Smooth muscle cell (in vitro differentiated cells): ENCODE measurements around the gene TEAD2. TPM values are rescaled to one million over a fixed set of nuclear protein-coding genes. Genes with fewer than 3 reads are reported as not detected.

Experiments
- DNase-seq: peaks from one replicate; lab custom pipeline; 2025; ENCODE audit not compliant: unreplicated experiment; lab: John Stamatoyannopoulos, UW
- H2AFZ ChIP-seq: fragments of 200-600 bp; sonication (generic); 2 replicates; pipeline ENCODE4 v1.6.0; 2016; ENCODE audit warnings: antibody characterized with exemption, low read depth, mild to moderate bottlenecking
- H3F3A ChIP-seq: fragments of 200-600 bp; sonication (generic); 2 replicates; pipeline ENCODE4 v1.6.0; 2017; ENCODE audit warnings: antibody characterized with exemption, low read depth
- H3K27ac ChIP-seq: fragments of 200-600 bp; sonication (generic); 2 replicates; pipeline ENCODE4 v1.5.1; 2016; ENCODE audit warnings: low read depth, mild to moderate bottlenecking
- H3K27me3 ChIP-seq: fragments of 200-600 bp; sonication (generic); 2 replicates; pipeline ENCODE4 v1.6.1; 2016; ENCODE audit warnings: low read depth, mild to moderate bottlenecking
- H3K36me3 ChIP-seq: fragments of 200-600 bp; sonication (generic); 2 replicates; pipeline ENCODE4 v1.5.1; 2016; ENCODE audit warnings: low read depth
- H3K4me1 ChIP-seq: fragments of 200-600 bp; sonication (generic); 2 replicates; pipeline ENCODE4 v1.5.1; 2016; ENCODE audit warnings: low read depth
- H3K4me2 ChIP-seq: fragments of 200-600 bp; sonication (generic); 2 replicates; pipeline ENCODE4 v1.6.0; 2016; ENCODE audit warnings: mild to moderate bottlenecking
- H3K4me3 ChIP-seq: fragments of 200-600 bp; sonication (generic); 2 replicates; pipeline ENCODE4 v1.5.1; 2016; ENCODE audit warnings: mild to moderate bottlenecking
- H3K79me2 ChIP-seq: fragments of 200-600 bp; sonication (generic); 2 replicates; pipeline ENCODE4 v1.6.0; 2016; ENCODE audit warnings: low read depth, mild to moderate bottlenecking
- H3K9ac ChIP-seq: fragments of 200-600 bp; sonication (generic); 2 replicates; pipeline ENCODE4 v1.6.0; 2016; ENCODE audit warnings: low read depth
- H3K9me3 ChIP-seq: fragments of 200-600 bp; sonication (generic); replicated peaks from 2 replicates; pipeline ENCODE4 v1.5.1; 2016; ENCODE audit warnings: low read depth
- H4K20me1 ChIP-seq: fragments of 200-600 bp; sonication (generic); 2 replicates; pipeline ENCODE4 v1.6.0; 2016; ENCODE audit warnings: low read depth
- WGBS: methylation state at CpG from one replicate; pipeline ENCODE4 v1.1.7; 2016; ENCODE audit warnings: low lambda C conversion rate; 5-methylcytosine and 5-hydroxymethylcytosine counted together
- polyA plus RNA-seq: library from polyadenylated mRNA; unstranded; fragments of >200 nt; fragmentation: Nextera tagmentation; extraction: Ambion mirVana; gene quantifications from 2 replicates; pipeline ENCODE4 v1.2.1, GENCODE V29; 2016
- total RNA-seq: library from RNA; depleted of rRNA; stranded (reverse); fragments of >200 nt; gene quantifications from 2 replicates; pipeline ENCODE4 v1.2.3, GENCODE V29; 2014
- TF ChIP-seq, protein P1 (sequence below): fragments of 200-600 bp; sonication (generic); IDR thresholded peaks from 2 replicates; pipeline ENCODE4 v1.5.1; 2017; ENCODE audit warnings: borderline replicate concordance, mild to moderate bottlenecking, antibody characterized with exemption; ENCODE audit not compliant: insufficient read depth, poor library complexity, severe bottlenecking

Gene TEAD2
- total and polyA plus RNA-seq, 2 experiments from 2014 or later, result 58.5 to 71.8 TPM

DNA sequence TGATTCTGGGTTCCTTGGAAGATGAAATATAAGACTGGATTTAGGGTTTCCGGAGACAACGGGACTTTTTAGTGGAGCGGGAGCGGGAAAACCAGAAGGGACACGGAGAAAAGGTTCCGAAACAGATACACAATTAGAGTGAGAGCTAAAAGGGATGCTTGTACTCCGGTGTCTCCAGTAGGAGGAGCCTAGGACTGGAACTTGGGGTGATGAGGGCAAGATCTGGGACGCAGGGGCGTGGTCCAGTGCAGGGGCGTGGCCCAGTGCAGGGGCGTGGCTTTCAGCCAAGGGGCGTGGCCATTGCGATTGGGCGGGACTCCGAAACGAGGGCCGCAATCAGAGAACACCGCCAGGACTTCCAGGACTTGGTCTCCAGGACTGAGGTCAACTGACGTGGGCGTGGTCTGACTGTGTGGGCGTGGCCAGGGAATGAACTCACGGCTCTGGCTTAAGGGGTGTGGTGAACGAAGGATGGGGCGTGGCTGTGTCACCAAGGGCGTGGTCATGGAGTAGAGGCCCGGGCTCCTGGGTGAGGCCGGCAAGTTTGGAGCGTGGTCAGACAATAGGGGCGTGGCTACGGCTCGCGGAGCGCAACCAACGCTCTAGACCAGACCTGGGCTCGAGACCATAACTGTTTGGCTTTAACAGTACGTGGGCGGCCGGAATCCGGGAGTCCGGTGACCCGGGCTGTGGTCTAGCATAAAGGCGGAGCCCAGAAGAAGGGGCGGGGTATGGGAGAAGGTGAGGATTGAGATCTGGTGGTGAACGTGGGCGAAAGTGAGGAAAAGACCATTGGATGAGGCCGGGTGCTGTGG, 1.3 kb upstream of the TEAD2 start, which contains the start of gene DKKL1:
Gene DKKL1, plus strand, starts transcription at position 610 of the 815 bp plus-strand sequence. Its CDS starts 122 bp downstream, at position 732.
- WGBS, result under 1% methylated on average over 46 of the region's 46 CpGs
- Histone ChIP-seq H3K4me3 (peak within 1 kb of the TSS; percentile 76), H3K27me3 (no peaks in the 10 kb centered on the region), H4K20me1 (no peaks in the 10 kb centered on the region), H3K79me2 (peaks cover 34% of the 10 kb centered on the region), H3K9me3 (no peaks in the 10 kb centered on the region), H3K27ac (peak within 1 kb of the TSS; percentile 97), H3F3A (peaks cover 6% of the 10 kb centered on the region), H3K36me3 (no peaks in the 10 kb centered on the region), H3K9ac (peak within 1 kb of the TSS; percentile 96), H2AFZ (peak within 1 kb of the TSS; percentile 75), H3K4me2 (peak within 1 kb of the TSS; percentile 95), H3K4me1 (peaks cover 3% of the 10 kb centered on the region)
- TF ChIP-seq, protein P1, sequence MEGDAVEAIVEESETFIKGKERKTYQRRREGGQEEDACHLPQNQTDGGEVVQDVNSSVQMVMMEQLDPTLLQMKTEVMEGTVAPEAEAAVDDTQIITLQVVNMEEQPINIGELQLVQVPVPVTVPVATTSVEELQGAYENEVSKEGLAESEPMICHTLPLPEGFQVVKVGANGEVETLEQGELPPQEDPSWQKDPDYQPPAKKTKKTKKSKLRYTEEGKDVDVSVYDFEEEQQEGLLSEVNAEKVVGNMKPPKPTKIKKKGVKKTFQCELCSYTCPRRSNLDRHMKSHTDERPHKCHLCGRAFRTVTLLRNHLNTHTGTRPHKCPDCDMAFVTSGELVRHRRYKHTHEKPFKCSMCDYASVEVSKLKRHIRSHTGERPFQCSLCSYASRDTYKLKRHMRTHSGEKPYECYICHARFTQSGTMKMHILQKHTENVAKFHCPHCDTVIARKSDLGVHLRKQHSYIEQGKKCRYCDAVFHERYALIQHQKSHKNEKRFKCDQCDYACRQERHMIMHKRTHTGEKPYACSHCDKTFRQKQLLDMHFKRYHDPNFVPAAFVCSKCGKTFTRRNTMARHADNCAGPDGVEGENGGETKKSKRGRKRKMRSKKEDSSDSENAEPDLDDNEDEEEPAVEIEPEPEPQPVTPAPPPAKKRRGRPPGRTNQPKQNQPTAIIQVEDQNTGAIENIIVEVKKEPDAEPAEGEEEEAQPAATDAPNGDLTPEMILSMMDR, result no peak
- peak; percentile 99 for DNase-seq

DNA sequence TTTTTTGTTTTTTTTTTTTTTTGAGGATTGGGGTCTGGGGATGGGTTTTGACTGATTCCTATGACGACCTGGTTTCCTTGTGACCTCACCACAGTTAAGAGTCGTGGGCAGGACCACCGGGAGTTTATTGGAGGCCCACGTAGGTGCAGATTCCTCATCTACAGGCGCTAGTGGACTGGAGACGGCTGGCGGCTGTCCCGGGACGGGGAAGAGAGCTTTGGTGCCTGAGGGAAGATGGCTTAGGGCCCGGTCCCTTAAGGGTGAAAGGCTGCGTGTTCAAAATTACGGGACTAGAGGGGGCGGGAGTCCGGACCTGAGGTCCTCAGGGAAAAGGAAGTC, 682 bp upstream of the TEAD2 start:
- peak; percentile 77 for DNase-seq
- Histone ChIP-seq H3K4me3 (peak overlapping the region; percentile 76), H3F3A (peaks cover 6% of the 10 kb centered on the region), H3K4me2 (peak overlapping the region; percentile 95), H3K9me3 (no peaks in the 10 kb centered on the region), H2AFZ (peak overlapping the region; percentile 75), H3K9ac (peak overlapping the region; percentile 96), H3K36me3 (no peaks in the 10 kb centered on the region), H3K27ac (peak overlapping the region; percentile 97), H3K4me1 (peaks cover 3% of the 10 kb centered on the region), H4K20me1 (peaks cover under 1% of the 10 kb centered on the region), H3K27me3 (no peaks in the 10 kb centered on the region), H3K79me2 (peaks cover 39% of the 10 kb centered on the region)
- TF ChIP-seq, protein P1, result no peak
- WGBS, result under 1% methylated on average over 14 of the region's 14 CpGs

DNA sequence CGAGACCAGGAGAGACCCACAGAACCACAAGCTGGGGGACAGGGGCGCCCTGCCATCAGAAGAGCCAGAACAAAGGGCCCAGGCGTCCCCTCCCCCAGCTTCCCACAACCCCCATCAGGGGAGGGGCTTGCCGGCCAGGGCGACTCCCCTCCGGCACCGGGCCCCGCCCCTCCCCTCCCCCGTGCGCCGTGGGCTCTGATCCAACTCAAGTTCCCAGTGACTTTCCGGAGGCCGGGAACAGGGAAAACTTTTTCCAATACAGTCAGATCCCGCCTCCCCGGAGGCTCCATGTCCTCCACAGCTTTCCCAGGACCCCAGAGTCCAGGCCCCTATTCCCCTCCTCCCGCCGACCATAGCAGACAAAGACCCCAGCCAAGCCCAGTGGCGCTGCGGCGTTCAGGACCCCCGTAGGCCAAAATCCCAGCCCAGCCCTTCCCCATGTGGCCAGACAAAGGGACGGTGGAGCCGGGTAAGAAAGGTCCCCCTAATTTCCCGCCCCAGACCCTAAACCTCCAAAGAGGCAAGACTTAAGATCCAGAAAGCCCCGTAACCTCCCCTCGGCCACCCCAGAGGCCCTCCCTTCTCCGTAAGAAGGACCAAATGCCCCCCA, 673 bp downstream of the TEAD2 start:
- Histone ChIP-seq H3F3A (peaks cover 6% of the 10 kb centered on the region), H3K4me3 (peak overlapping the region; percentile 76), H3K27me3 (no peaks in the 10 kb centered on the region), H3K27ac (peak overlapping the region; percentile 97), H3K9ac (peak overlapping the region; percentile 96), H3K79me2 (peaks cover 41% of the 10 kb centered on the region), H3K9me3 (no peaks in the 10 kb centered on the region), H3K4me2 (peak overlapping the region; percentile 95), H3K36me3 (no peaks in the 10 kb centered on the region), H3K4me1 (peaks cover 3% of the 10 kb centered on the region), H4K20me1 (peaks cover 14% of the 10 kb centered on the region), H2AFZ (peak overlapping the region; percentile 11)
- DNase-seq, result peak; percentile 70
- 3% methylated on average over 14 of the region's 27 CpGs for WGBS
- TF ChIP-seq, protein P1, result no peak
